Activated T-cell treated with anti-CD3 and anti-CD28 coated beads, Interleukin-2, amount 50 U/mL, for 48 hours (primary cell): ENCODE data around the gene FER.
"Not testable (repeated sequence)": the region's sequence is repeated elsewhere in the genome, so short reads cannot be mapped to it uniquely, and the experiment has no call there.

Experiments
- DNase-seq, 2 experiments: peaks; one replicate each; pipeline ENCODE4 v3.0.0-alpha.2; 2020

FER gene

DNA sequence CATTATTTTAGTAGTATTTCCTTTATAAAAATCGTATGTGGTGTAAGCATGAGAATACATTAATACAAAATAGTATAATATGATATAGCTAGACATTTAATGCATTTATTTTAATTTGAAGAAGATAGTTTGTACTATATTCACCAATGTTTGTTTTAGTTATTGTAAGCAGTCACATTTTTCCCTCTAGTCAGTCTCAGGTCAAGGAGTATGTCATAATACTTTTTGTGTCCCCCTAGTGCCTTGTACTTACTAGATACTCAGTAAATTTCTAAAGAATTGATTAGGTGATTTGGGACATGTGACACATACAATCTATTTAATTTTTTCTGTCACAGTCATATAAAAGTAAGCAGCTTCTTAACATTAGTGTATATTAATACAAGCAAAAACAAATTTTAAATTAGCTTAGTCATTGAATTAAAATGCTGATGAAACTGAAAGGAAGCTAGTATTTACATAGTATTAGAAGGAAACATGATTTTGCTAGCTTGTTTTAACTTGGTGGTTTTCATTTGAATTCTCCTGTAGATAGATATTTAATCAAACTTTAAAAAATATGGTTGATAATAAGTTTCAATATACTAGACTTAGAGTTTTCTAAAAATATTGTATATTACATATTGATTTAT is 242.2 kb downstream of the FER start:
- DNase-seq, result no peak

DNA sequence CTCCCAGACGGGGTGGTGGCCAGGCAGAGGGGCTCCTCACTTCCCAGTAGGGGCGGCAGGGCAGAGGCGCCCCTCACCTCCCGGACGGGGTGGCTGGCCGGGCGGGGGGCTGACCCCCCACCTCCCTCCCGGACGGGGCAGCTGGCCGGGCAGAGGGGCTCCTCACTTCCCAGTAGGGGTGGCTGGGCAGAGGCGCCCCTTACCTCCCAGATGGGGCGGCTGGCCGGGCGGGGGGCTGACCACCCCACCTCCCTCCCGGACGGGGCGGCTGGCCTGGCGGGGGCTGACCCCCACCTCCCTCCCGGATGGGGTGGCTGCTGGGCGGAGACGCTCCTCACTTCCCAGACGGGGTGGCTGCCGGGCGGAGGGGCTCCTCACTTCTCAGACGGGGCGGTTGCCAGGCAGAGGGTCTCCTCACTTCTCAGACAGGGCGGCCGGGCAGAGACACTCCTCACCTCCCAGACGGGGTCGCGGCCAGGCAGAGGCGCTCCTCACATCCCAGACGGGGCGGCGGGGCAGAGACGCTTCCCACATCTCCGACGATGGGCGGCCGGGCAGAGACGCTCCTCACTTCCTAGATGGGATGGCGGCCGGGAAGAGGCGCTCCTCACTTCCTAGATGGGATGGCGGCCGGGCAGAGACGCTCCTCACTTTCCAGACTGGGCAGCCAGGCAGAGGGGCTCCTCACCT is 244.8 kb downstream of the FER start:
- DNase-seq, result not testable (repeated sequence)

DNA sequence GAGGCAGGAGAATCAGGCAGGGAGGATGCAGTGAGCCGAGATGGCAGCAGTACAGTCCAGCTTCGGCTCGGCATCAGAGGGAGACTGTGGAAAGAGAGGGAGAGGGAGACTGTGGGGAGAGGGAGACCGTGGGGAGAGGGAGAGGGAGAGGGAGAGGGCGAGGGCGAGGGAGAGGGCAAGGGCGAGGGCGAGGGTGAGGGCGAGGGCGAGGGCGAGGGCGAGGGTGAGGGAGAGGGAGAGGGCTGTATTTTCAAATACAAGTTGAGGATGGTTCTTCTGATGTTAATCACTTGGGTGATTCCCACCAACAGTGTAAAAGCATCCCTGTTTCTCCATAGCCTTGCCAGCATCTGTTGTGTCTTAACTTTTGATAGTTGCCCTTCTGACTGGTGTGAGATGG is 245.7 kb downstream of the FER start:
- not testable (repeated sequence) for DNase-seq

- no peak for DNase-seq
Observed at GRCh38 chr5:108997720-108998119, 250.0 kb downstream of the FER start.

DNA sequence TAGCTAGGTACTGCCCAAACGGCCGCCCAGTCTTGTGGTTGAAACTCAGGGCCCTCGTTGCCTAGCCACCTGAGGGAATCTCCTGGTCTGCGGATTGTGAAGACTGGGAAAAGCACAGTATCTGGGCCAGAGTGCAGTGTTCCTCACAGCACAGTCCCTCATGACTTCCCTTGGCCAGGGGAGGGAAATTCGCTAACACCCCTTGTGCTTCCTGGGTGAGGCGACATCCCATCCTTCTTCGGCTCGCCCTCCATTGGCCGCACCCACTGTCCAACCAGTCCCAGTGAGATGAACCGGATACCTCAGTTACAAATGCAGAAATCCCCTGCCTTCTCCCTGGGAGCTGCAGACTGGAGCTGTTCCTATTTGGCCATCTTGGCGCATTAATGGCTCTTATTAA is 250.5 kb downstream of the FER start:
- no peak for DNase-seq

- DNase-seq, result no peak
Observed at GRCh38 chr5:109003928-109004327, 256.2 kb downstream of the FER start.

DNA sequence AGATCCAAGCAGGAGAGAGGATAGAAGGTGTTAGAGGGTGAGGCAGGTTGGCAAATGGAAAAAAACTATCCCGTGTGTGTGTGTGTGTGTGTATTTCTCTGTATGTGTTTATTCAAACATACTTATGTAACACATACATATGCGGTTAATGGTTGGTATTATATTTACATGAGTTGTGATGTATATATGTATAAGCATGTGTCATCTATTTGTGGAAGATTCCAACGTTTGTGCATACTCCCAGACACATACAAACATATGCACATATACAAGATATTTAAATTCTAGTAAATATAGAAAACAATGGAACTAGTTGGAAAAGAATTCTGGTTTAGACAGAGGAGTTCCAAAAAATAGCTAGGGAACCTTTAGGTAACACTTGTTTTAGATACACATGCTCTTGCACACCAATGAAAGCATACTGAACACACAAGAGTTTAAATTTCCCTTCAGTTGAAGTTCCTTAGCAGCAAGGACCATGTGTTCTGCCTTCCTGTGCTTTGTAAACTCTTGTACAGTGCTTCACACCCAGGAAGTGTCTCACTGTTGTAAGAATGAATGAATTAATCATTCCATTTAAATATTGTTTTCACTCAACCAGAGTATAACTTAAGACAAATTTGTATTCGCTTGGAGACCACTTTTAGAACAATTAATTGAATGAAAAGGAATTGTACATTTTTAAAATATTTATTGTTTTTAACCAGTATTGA is 257.8 kb downstream of the FER start:
- DNase-seq, result no peak

GRCh38 chr5:109006129-109006528 is 258.4 kb downstream of the FER start:
- no peak for DNase-seq

- no peak for DNase-seq
Observed at GRCh38 chr5:109016300-109016699, 268.6 kb downstream of the FER start.

DNA sequence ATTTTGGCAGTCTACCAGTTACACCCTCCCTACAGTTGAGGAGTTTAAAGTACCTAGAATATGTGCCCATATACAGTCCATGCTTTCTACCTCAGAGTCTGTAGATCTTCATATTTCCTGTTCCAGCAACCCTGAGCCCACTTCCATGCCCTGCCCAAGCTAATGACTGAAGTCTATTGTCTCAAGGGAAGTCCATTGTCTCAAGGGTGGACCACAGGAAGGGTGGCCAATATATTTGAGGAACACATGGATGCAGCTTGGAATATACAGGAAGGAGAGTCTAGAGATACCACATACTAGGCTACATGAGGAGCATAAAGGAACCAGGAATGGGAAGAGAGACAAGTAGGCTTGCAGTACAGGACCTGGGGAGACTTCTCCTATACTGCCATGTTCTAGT is 274.4 kb downstream of the FER start:
- DNase-seq, result no peak

DNA sequence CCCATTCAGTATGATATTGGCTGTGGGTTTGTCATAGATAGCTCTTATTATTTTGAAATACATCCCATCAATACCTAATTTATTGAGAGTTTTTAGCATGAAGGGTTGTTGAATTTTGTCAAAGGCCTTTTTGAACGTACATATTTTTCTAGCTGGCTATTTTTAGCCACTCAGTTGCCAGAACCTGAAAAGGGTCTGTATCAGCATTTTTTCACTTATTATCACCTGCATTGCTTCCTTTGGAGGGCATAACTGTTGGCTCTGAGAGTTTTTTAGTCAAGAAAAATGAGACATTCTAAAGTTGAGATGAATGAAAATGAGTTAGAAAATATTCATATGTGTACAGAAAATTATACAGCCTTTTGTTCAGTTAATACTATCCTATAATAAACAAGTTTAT is 278.0 kb downstream of the FER start:
- not testable (repeated sequence) for DNase-seq

DNA sequence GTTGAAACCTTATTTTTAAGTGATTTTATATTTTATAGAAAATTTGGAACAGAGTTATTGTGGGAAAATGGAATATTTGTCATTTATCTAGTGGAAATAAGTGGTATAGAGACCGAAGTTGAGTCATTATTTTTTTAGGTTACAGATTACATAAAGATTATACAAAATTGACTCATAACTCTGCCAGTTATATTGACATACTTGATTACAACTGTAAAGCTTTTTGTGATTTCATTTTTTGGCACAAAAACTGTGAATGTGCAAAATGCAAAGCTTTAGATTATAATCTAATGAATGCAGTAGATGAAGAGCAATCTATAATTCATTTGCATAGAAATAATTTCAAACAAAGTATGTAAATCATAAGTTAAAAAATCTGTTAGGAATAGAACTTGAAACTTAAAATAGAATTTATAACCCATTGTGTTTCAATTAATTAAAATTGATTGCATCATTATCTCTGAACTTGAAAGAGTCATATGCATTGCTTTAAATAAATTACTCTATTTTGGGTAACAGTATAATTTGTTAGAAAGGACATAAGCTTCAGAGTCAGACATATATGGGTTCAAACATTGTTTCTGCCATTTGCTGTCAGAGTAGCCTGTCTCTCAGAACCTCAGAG is 280.4 kb downstream of the FER start:
- no peak for DNase-seq

- no peak for DNase-seq
Observed at GRCh38 chr5:109028608-109029299, 281.1 kb downstream of the FER start.

- DNase-seq, result no peak
Observed at GRCh38 chr5:109029847-109030246, 282.1 kb downstream of the FER start.

DNA sequence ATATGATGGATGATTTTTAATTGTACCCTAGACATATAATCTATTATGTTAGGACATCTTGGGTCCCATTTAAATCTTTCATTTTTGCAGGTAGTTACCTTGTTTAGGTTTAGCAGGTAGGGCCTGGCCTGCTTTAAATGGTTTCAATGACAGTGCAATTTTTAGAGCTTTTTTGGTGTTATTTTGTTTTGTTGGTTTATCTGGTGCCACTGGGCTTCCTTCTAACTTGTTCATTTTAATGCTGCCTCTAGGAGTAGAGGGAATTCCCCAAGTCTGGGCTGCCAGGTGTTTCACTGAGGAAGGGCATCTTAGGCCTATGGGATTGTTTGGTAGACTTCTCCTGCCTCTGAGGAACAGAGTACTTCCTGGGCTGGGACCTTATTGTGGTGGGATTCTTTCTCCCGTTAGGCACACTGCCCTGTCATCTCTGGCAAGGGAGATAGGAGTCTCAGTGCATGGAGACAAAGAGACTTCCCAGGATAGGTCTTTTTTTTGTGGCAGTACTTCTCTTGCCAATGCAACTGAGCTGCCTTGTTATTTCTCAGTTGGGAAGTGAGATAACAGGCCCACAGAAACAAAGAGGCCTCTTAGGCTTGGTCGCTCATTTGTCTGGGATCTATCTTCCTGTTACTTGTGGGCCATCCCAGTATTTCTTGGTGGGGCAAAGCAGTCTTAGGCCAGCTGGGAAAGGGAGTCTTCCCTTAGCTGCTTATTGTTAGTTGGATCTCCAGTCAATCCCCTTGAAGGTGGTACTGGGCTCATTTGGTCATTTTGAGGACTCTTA is 282.9 kb downstream of the FER start:
- DNase-seq, result no peak

DNA sequence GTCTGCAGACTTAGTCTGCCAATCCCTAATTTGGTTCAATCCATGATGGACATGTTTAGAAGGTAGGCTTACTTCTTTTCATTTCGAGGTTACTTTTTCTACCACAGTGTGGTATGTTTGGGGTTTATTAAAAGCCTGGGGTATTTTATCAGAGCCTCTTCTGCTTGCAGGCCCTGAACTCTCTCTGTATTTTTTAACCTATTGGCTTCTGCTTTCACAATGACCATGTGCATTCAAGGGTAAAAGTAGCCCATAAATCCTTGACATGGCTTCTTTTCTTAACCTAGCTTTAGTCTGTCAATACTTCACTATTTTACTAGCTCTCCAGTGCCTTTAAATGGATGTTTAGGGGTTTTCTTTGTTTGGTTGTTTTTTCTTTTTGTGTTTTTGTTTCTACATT is 286.6 kb downstream of the FER start:
- no peak for DNase-seq

GRCh38 chr5:109035436-109035835 is 287.7 kb downstream of the FER start:
- DNase-seq, result no peak

- no peak for DNase-seq
Observed at GRCh38 chr5:109038209-109038840, 290.6 kb downstream of the FER start.

GRCh38 chr5:109041317-109041716 is 293.6 kb downstream of the FER start:
- DNase-seq, result no peak

DNA sequence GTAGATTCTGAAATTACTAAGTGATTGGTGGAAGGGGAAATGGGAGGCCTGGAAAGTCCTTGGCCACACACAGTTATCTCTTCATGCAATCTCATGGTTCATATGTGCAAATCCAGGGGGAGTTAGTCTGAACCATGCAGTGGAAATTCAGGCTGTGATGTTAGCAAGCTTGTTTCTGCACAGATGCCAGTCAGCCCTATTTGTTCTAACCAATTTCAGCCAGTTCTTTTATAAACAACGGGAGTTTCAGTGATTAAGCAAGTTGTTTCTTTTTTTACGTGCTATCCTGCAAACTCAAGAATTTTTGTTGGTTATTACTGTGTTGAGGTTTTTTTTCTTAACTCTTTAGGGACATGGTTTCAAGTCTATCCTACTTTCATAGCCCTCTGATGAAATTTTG is 298.0 kb downstream of the FER start:
- no peak for DNase-seq

DNA sequence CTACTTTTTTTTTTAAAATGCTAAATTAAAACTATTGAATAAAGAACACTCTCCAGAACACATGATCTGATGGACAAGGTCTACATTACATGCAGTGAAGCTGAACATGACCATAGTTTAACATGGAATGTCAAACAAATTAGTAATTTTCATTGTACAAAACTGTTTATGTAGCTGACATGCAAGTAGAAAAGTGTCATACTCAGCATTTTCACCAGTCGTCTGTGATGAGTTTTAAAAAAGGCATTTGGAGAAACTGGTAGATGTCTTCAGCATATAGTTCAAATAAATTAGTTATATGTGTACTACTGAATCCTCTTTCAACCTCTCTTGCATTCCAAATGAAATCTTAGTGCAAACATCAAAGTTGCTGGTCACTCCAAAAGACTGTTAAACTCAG is 301.9 kb downstream of the FER start:
- DNase-seq, result no peak

DNA sequence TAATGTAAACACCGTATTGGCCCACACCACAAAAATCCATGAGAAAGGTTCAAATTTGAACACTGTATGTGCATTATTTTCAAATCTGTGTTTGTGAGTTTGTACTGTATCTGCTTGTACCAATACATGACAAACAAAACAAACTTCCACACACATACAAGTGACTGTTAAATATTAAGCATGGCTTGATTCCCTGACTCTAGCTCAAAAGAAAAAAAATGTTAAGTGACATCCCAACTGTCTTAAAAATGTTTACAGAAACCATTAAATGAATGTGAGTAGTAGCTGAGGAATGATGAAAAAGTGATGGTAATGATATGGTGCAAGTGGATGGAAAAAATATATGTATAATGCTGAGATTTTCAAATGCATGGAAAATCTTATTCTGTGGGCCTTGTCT is 302.6 kb downstream of the FER start:
- DNase-seq, result not testable (repeated sequence)
